MCF 10A (cell line): ENCODE data around the gene KREMEN1. TPM values are rescaled to one million over a fixed set of nuclear protein-coding genes. Genes with fewer than 3 reads are reported as not detected.

ENCODE experiments used
- BruUV-seq: library from RNA; stranded (reverse); fragments of 400-500 nt; replicated peaks from 2 replicates; lab custom pipeline; 2021; lab: Mats Ljungman, UMichigan
- CTCF ChIA-PET: fragments of 300-600 bp; sonication (Branson Sonifier 250); formaldehyde crosslinking; extraction: SDS; loops from one replicate; lab custom pipeline; 2021; ENCODE audit warnings: antibody characterized with exemption, inconsistent platforms; lab: Yijun Ruan, JAX
- POLR2A ChIA-PET: fragments of 300-600, 350-650 bp; sonication (Branson Sonifier 250); formaldehyde crosslinking; extraction: SDS; loops from one replicate; lab custom pipeline; 2020; ENCODE audit warnings: antibody characterized with exemption, inconsistent platforms; lab: Yijun Ruan, JAX
- DNase-seq: peaks from one replicate; pipeline ENCODE4 v3.0.0-alpha.2; 2018; ENCODE audit not compliant: unreplicated experiment
- H3K27ac Mint-ChIP-seq: one replicate; pipeline ENCODE4 v1.8.0; 2022; ENCODE audit warnings: mild to moderate bottlenecking, low read depth, mixed read lengths; ENCODE audit not compliant: unreplicated experiment
- H3K27me3 Mint-ChIP-seq: one replicate; pipeline ENCODE4 v1.8.0; 2022; ENCODE audit warnings: mixed read lengths; ENCODE audit not compliant: insufficient read depth, unreplicated experiment
- H3K36me3 Mint-ChIP-seq: one replicate; pipeline ENCODE4 v1.8.0; 2022; ENCODE audit warnings: mild to moderate bottlenecking, moderate library complexity, mixed read lengths; ENCODE audit not compliant: insufficient read depth, unreplicated experiment
- H3K4me1 Mint-ChIP-seq: one replicate; pipeline ENCODE4 v1.8.0; 2022; ENCODE audit warnings: mixed read lengths; ENCODE audit not compliant: insufficient read depth, unreplicated experiment
- H3K4me3 Mint-ChIP-seq: one replicate; pipeline ENCODE4 v1.8.0; 2022; ENCODE audit warnings: mild to moderate bottlenecking, moderate library complexity, mixed read lengths; ENCODE audit not compliant: unreplicated experiment
- H3K9me3 Mint-ChIP-seq: one replicate; pipeline ENCODE4 v1.8.0; 2022; ENCODE audit warnings: mixed read lengths; ENCODE audit not compliant: unreplicated experiment
- CTCF ChIP-seq: fragments of 200-600 bp; IDR thresholded peaks from one replicate; pipeline ENCODE4 v1.8.0; 2022; ENCODE audit warnings: antibody characterized with exemption, mild to moderate bottlenecking; ENCODE audit not compliant: unreplicated experiment
- intact Hi-C: fragments of 100-400 bp; cut with micrococcal nuclease; formaldehyde crosslinking; loops from 2 replicates; pipeline ENCODE4 v1.14.1; 2022
- total RNA-seq: library from RNA; stranded (reverse); gene quantifications from 2 replicates; pipeline ENCODE4 v1.2.3, GENCODE V29; 2022

KREMEN1 gene
- total RNA-seq, 1 experiment from 2014 or later, result 3.6 TPM

- DNase-seq, result no peak
- H3K36me3 Mint-ChIP-seq, result no peaks in the 10 kb centered on the region
- H3K27me3 Mint-ChIP-seq, result no peaks in the 10 kb centered on the region
- H3K9me3 Mint-ChIP-seq, result no peaks in the 10 kb centered on the region
- ChIA-PET POLR2A (no interaction called here), CTCF (interaction anchor here (0.6 kb wide), 1 partner anchor 56 kb away, joined by 5 read pairs; no protein-coding TSS in a partner anchor)
- H3K4me3 Mint-ChIP-seq, result no peak overlapping the region
- TF ChIP-seq CTCF, result no peak
- no peaks in the 10 kb centered on the region for H3K4me1 Mint-ChIP-seq
- H3K27ac Mint-ChIP-seq, result no peak overlapping the region
- intact Hi-C loops, result no loop called here
- BruUV-seq, result no TSS peak
These were observed 117.2 kb downstream of the KREMEN1 start for GRCh38 chr22:29190051-29190450.

DNA sequence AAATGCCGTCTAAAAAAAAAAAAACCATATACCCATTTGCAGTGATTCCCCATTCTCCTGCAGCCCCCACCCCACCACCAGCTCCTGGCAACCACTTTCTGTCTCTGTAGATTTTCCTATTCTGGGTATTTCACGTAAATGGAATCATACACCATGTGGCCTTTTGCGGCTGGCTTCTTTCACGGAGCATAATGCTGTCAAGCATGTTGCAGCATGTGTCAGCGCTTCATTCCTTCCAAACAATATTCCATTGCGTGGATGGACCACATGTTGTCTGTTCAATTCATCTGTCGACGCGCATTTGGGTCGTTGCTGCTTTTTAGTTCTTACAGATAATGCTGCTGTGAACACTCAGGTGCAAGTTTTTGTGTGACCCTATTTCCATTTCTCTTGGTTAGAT is 118.1 kb downstream of the KREMEN1 start:
- Mint-ChIP-seq H3K27ac (no peak overlapping the region), H3K27me3 (no peaks in the 10 kb centered on the region), H3K4me3 (no peak overlapping the region), H3K36me3 (no peaks in the 10 kb centered on the region), H3K4me1 (no peaks in the 10 kb centered on the region), H3K9me3 (no peaks in the 10 kb centered on the region)
- ChIA-PET POLR2A (no interaction called here), CTCF (interaction anchor here (0.7 kb wide), 1 partner anchor 37 kb away, joined by 3 read pairs; no protein-coding TSS in a partner anchor)
- BruUV-seq, result no TSS peak
- no peak for DNase-seq
- no peak for TF ChIP-seq CTCF
- intact Hi-C loops, result no loop called here

GRCh38 chr22:29193021-29193420 is 120.2 kb downstream of the KREMEN1 start:
- DNase-seq, result no peak
- Mint-ChIP-seq H3K27ac (no peak overlapping the region), H3K36me3 (no peaks in the 10 kb centered on the region), H3K4me3 (no peak overlapping the region), H3K27me3 (no peaks in the 10 kb centered on the region), H3K4me1 (no peaks in the 10 kb centered on the region), H3K9me3 (no peaks in the 10 kb centered on the region)
- intact Hi-C loops, result no loop called here
- no peak for TF ChIP-seq CTCF
- no TSS peak for BruUV-seq
- ChIA-PET POLR2A (no interaction called here), CTCF (interaction anchor here (0.6 to 2.8 kb wide), 2 partner anchors 16 to 53 kb away, joined by 5 to 9 read pairs; no protein-coding TSS in a partner anchor)

DNA sequence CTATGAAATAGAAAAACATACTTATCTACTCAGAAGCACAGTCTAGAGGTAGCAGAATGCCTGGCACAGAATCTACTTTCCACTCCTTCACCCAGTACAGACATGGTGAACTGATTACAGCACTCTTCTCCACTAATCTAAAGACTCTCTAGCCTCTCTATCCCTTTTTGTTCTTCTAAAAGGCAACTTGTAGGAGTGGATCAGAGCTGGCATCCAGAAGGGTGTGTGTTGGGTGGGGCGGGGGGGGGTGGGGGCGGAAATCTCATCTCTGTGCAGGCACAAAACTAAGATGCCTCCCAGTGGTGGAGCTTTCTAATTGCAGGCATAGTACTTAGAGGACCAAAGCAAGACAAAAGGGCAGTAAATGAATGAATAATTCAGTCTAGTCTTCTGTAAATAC is 121.3 kb downstream of the KREMEN1 start:
- Mint-ChIP-seq H3K36me3 (no peaks in the 10 kb centered on the region), H3K4me3 (no peak overlapping the region), H3K4me1 (no peaks in the 10 kb centered on the region), H3K27me3 (no peaks in the 10 kb centered on the region), H3K27ac (no peak overlapping the region), H3K9me3 (no peaks in the 10 kb centered on the region)
- intact Hi-C loops, result no loop called here
- DNase-seq, result no peak
- POLR2A ChIA-PET, result no interaction called here
- BruUV-seq, result no TSS peak
- CTCF ChIA-PET, result interaction anchor here (2.8 kb wide), 1 partner anchor 51 kb away, joined by 9 read pairs; no protein-coding TSS in a partner anchor
- no peak for TF ChIP-seq CTCF
